H9 (cell line): ENCODE data around the gene DAZAP1. TPM values are rescaled to one million over a fixed set of nuclear protein-coding genes. Genes with fewer than 3 reads are reported as not detected.
A peak's percentile ranks its signal among the peaks of the same experiment; 100 is the strongest.

Experiments used
- DNase-seq: peaks from one replicate; pipeline ENCODE4 v3.0.0-alpha.2; 2017
- H2AFZ ChIP-seq: one replicate; pipeline ENCODE4 v1.6.1; 2013; ENCODE audit warnings: mild to moderate bottlenecking, low read length, control low read depth, moderate library complexity
- H2AK5ac ChIP-seq: 2 replicates; pipeline ENCODE4 v1.6.1; 2013; ENCODE audit warnings: low read length, control low read depth, mixed read lengths; ENCODE audit not compliant: insufficient read length
- H2BK120ac ChIP-seq: one replicate; pipeline ENCODE4 v1.6.1; 2013; ENCODE audit warnings: low read depth, mild to moderate bottlenecking, low read length, control low read depth, inconsistent platforms; ENCODE audit not compliant: poor library complexity, severe bottlenecking
- H2BK12ac ChIP-seq: 2 replicates; pipeline ENCODE4 v1.6.1; 2013; ENCODE audit warnings: low read length, control low read depth, mixed read lengths, low read depth; ENCODE audit not compliant: insufficient read length
- H2BK15ac ChIP-seq: 2 replicates; pipeline ENCODE4 v1.6.1; 2013; ENCODE audit warnings: low read depth, low read length, control low read depth
- H2BK20ac ChIP-seq: one replicate; pipeline ENCODE4 v1.6.1; 2013; ENCODE audit warnings: low read depth, mild to moderate bottlenecking, low read length, control low read depth, inconsistent platforms; ENCODE audit not compliant: poor library complexity, severe bottlenecking
- H2BK5ac ChIP-seq: 2 replicates; pipeline ENCODE4 v1.6.1; 2013; ENCODE audit warnings: low read length, control low read depth, mixed read lengths; ENCODE audit not compliant: insufficient read length
- H3K14ac ChIP-seq: 2 replicates; pipeline ENCODE4 v1.6.1; 2013; ENCODE audit warnings: low read length, control low read depth; ENCODE audit not compliant: insufficient read depth
- H3K18ac ChIP-seq: 2 replicates; pipeline ENCODE4 v1.6.1; 2013; ENCODE audit warnings: low read depth, mild to moderate bottlenecking, mixed read lengths, low read length, control low read depth; ENCODE audit not compliant: insufficient read length
- H3K23ac ChIP-seq: 2 replicates; pipeline ENCODE4 v1.6.1; 2013; ENCODE audit warnings: low read length, control low read depth, mixed read lengths, low read depth; ENCODE audit not compliant: insufficient read length
- H3K23me2 ChIP-seq: 2 replicates; pipeline ENCODE4 v1.6.1; 2013; ENCODE audit warnings: low read depth, mild to moderate bottlenecking, mixed read lengths, low read length, control low read depth; ENCODE audit not compliant: insufficient read length, poor library complexity, severe bottlenecking
- H3K27ac ChIP-seq: 2 replicates; pipeline ENCODE4 v1.5.1; 2013; ENCODE audit warnings: low read length, control low read depth, mixed read lengths, low read depth; ENCODE audit not compliant: insufficient read length
- H3K27me3 ChIP-seq: 2 replicates; pipeline ENCODE4 v1.6.1; 2013; ENCODE audit warnings: low read length, control low read depth, inconsistent platforms; ENCODE audit not compliant: insufficient read depth
- H3K4ac ChIP-seq: 2 replicates; pipeline ENCODE4 v1.6.1; 2013; ENCODE audit warnings: low read depth, mild to moderate bottlenecking, control low read depth, inconsistent platforms, low read length, moderate library complexity
- H3K4me1 ChIP-seq: 2 replicates; pipeline ENCODE4 v1.6.1; 2013; ENCODE audit warnings: low read length, control low read depth, inconsistent platforms; ENCODE audit not compliant: insufficient read depth
- H3K4me2 ChIP-seq: 2 replicates; pipeline ENCODE4 v1.6.1; 2013; ENCODE audit warnings: low read length, control low read depth, mixed read lengths; ENCODE audit not compliant: insufficient read length, insufficient read depth
- H3K56ac ChIP-seq: 2 replicates; pipeline ENCODE4 v1.6.1; 2013; ENCODE audit warnings: low read depth, mild to moderate bottlenecking, mixed read lengths, low read length, control low read depth; ENCODE audit not compliant: insufficient read length
- H3K79me1 ChIP-seq: 2 replicates; pipeline ENCODE4 v1.6.1; 2013; ENCODE audit warnings: low read depth, mild to moderate bottlenecking, moderate library complexity, low read length, control low read depth, inconsistent platforms; ENCODE audit not compliant: insufficient read depth, poor library complexity, severe bottlenecking
- H3K79me2 ChIP-seq: 2 replicates; pipeline ENCODE4 v1.6.1; 2013; ENCODE audit warnings: low read length, control low read depth, inconsistent platforms; ENCODE audit not compliant: insufficient read depth
- H3K9ac ChIP-seq: 2 replicates; pipeline ENCODE4 v1.6.1; 2013; ENCODE audit warnings: low read length, control low read depth, mixed read lengths; ENCODE audit not compliant: insufficient read length; ENCODE audit errors: extremely low read depth
- H3K9me3 ChIP-seq: one replicate; pipeline ENCODE4 v1.6.1; 2013; ENCODE audit warnings: low read depth, low read length, inconsistent platforms; ENCODE audit not compliant: control insufficient read depth
- H3T11ph ChIP-seq: one replicate; pipeline ENCODE4 v1.6.1; 2013; ENCODE audit warnings: mild to moderate bottlenecking, low read length, control low read depth, inconsistent platforms
- H4K20me1 ChIP-seq: one replicate; pipeline ENCODE4 v1.6.1; 2013; ENCODE audit not compliant: control insufficient read depth, insufficient read length, insufficient read depth
- H4K5ac ChIP-seq: 2 replicates; pipeline ENCODE4 v1.6.1; 2013; ENCODE audit warnings: low read depth, mild to moderate bottlenecking, mixed read lengths, low read length, control low read depth; ENCODE audit not compliant: insufficient read length
- H4K8ac ChIP-seq: replicated peaks from 2 replicates; pipeline ENCODE4 v1.6.1; 2013; ENCODE audit warnings: low read length, control low read depth, mixed read lengths, low read depth; ENCODE audit not compliant: insufficient read length
- H4K91ac ChIP-seq: 2 replicates; pipeline ENCODE4 v1.6.1; 2013; ENCODE audit warnings: low read depth, mild to moderate bottlenecking, moderate library complexity, mixed read lengths, low read length, control low read depth; ENCODE audit not compliant: insufficient read length
- H3K27ac Mint-ChIP-seq, 3 experiments: 2 replicates in 2 of 3; 3 replicates in 1 of 3; pipeline ENCODE4 v1.8.0; 2020 to 2021; ENCODE audit warnings: mixed read lengths in 3 of 3, mild to moderate bottlenecking in 1 of 3, moderate library complexity in 1 of 3
- H3K27me3 Mint-ChIP-seq: 2 replicates; pipeline ENCODE4 v1.8.0; 2021; ENCODE audit warnings: low read depth, mild to moderate bottlenecking, moderate library complexity, mixed read lengths
- H3K36me3 Mint-ChIP-seq, 3 experiments: 2 replicates in 2 of 3; 3 replicates in 1 of 3; pipeline ENCODE4 v1.8.0; 2020 to 2021; ENCODE audit warnings: low read depth in 3 of 3, mixed read lengths in 3 of 3; ENCODE audit not compliant: insufficient read depth in 1 of 3
- H3K4me1 Mint-ChIP-seq, 2 experiments: 2 replicates each; pipeline ENCODE4 v1.8.0; 2020; ENCODE audit warnings: mixed read lengths in 2 of 2
- H3K4me3 Mint-ChIP-seq, 2 experiments: 2 replicates in 1 of 2; 3 replicates in 1 of 2; pipeline ENCODE4 v1.8.0; 2020 to 2021; ENCODE audit warnings: mild to moderate bottlenecking in 2 of 2, mixed read lengths in 2 of 2, moderate library complexity in 1 of 2
- H3K9me3 Mint-ChIP-seq, 2 experiments: 2 replicates in 1 of 2; 3 replicates in 1 of 2; pipeline ENCODE4 v1.8.0; 2020; ENCODE audit warnings: mild to moderate bottlenecking in 2 of 2, mixed read lengths in 2 of 2, moderate library complexity in 1 of 2
- CTCF ChIP-seq: fragments of 200-600 bp; sonication (generic); conservative IDR thresholded peaks from 3 replicates; pipeline ENCODE4 v1.8.0; 2021; ENCODE audit warnings: antibody characterized with exemption, mild to moderate bottlenecking
- WGBS: extraction: QIAGEN DNeasy Blood & Tissue Kit; methylation state at CpG from one replicate; pipeline ENCODE4 v1.1.7; 2013; ENCODE audit warnings: missing lambda C conversion rate, low lambda C conversion rate, mixed read lengths; ENCODE audit not compliant: insufficient read length; ENCODE audit errors: extremely low coverage; 5-methylcytosine and 5-hydroxymethylcytosine counted together
- total RNA-seq: library from RNA; stranded (reverse); gene quantifications from 2 replicates; pipeline ENCODE4 v1.2.1, GENCODE V29; 2021

Gene DAZAP1
- total RNA-seq, 1 experiment from 2014 or later, result 265 TPM

GRCh38 chr19:1385816-1386215 is 21.6 kb upstream of the DAZAP1 start:
- no peak overlapping the region for H3K27ac Mint-ChIP-seq

More at GRCh38 chr19:1385816-1386215, 21.6 kb upstream of the DAZAP1 start:
- H2AK5ac ChIP-seq, result no peak overlapping the region
- no peak overlapping the region for H2BK15ac ChIP-seq
- no peak overlapping the region for H4K5ac ChIP-seq
- no CpG with 5 or more reads among the region's 3 CpGs for WGBS
- no peak overlapping the region for H2AFZ ChIP-seq
- no peak overlapping the region for H3K9ac ChIP-seq
- no peaks in the 10 kb centered on the region for H4K20me1 ChIP-seq
- H2BK20ac ChIP-seq, result no peak overlapping the region
- Mint-ChIP-seq H3K4me1 (peaks cover 13 to 14% of the 10 kb centered on the region in 2 experiments), H3K36me3 (peaks cover 14 to 23% (median 20%) of the 10 kb centered on the region in 3 experiments), H3K27me3 (peaks cover 3% of the 10 kb centered on the region), H3K9me3 (peaks cover 3 to 5% of the 10 kb centered on the region in 2 experiments; a peak in 2 of 5 replicates), H3K4me3 (peak overlapping the region in 1 of 2 experiments; percentile 77; a peak in 2 of 5 replicates)
- no peak for DNase-seq
- H3K79me2 ChIP-seq, result peaks cover 3% of the 10 kb centered on the region; the same call in 1 of the 2 replicates
- no peak overlapping the region for H3T11ph ChIP-seq
- H3K18ac ChIP-seq, result no peak overlapping the region
- H2BK120ac ChIP-seq, result no peak overlapping the region
- H3K4me2 ChIP-seq, result no peak overlapping the region
- peaks cover 6% of the 10 kb centered on the region for H3K79me1 ChIP-seq
- H3K14ac ChIP-seq, result no peak overlapping the region
- H3K23ac ChIP-seq, result no peak overlapping the region
- H3K4me1 ChIP-seq, result no peaks in the 10 kb centered on the region
- no peak overlapping the region for H4K8ac ChIP-seq
- H3K4ac ChIP-seq, result no peak overlapping the region
- H2BK5ac ChIP-seq, result no peak overlapping the region
- no peaks in the 10 kb centered on the region for H3K27me3 ChIP-seq
- H3K23me2 ChIP-seq, result peaks cover 6% of the 10 kb centered on the region
- no peak overlapping the region for H3K56ac ChIP-seq
- H3K9me3 ChIP-seq, result no peaks in the 10 kb centered on the region
- TF ChIP-seq CTCF, result no peak
- no peak overlapping the region for H4K91ac ChIP-seq
- no peak overlapping the region for H3K27ac ChIP-seq
- no peak overlapping the region for H2BK12ac ChIP-seq
